ENCODE results near the gene ANKRD40.

ANKRD40 gene

DNA sequence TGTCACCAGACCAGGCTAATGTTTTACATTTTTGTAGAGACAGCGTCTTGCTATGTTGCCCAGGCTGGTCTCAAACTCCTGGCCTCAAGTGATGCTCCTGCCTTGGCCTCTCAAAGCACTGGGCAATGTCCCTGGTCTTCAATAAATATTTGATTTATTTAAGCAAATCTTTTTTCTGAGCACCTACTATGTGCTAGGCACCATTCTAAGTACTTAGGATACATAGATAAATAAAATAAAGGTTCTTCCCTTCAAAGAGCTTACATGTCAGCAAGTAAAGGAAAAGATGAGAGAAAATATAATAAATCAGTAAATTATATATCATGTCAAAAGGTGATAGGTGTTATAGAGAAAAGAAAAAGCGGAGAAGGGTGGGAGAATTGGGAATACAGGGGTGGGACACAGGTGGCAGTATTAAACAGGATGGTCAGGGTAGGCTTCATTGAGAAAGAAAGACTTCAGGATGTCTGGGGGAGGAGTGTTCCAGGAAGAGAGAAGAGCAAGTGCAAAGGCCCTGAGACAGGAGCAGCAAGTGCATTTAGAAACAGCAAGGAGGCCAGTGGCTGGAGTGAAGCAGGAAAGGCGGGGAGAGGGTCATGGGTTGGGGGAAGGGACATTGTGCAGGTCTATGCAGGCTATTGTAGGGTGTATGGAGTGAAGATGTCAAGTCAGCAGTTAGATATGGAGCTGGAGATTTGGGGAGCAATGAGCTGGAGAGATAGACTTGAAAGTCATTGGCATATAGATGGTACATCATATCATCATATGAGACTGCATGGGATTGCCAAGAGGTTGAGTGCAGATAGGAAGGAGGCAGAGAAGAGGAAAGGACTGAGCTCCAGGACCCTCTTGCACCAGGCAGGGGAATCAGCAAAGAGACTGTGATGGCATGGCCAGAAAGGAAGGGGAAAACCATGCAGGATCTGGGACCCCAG is 61.7 kb downstream of the ANKRD40 start:
- DNase-seq (ENCODE audit: low read depth) = no peak
